Activated CD4-positive, CD25-positive, alpha-beta regulatory T cell treated with anti-CD3 and anti-CD28 coated beads, Interleukin-2, amount 50 U/mL, for 24 hours (primary cell): ENCODE results near the gene RBPJL.
"Not testable (repeated sequence)": the region's sequence is repeated elsewhere in the genome, so short reads cannot be mapped to it uniquely, and the experiment has no call there.

Experiments used
- ATAC-seq, 2 donors: fragments of 150-1000 bp; cut with Tn5 transposase; one replicate each; pipeline ENCODE4 v1.10.0; 2021; ENCODE audit warnings: mild to moderate bottlenecking in 1 of 2, moderate library complexity in 1 of 2

Gene RBPJL

DNA sequence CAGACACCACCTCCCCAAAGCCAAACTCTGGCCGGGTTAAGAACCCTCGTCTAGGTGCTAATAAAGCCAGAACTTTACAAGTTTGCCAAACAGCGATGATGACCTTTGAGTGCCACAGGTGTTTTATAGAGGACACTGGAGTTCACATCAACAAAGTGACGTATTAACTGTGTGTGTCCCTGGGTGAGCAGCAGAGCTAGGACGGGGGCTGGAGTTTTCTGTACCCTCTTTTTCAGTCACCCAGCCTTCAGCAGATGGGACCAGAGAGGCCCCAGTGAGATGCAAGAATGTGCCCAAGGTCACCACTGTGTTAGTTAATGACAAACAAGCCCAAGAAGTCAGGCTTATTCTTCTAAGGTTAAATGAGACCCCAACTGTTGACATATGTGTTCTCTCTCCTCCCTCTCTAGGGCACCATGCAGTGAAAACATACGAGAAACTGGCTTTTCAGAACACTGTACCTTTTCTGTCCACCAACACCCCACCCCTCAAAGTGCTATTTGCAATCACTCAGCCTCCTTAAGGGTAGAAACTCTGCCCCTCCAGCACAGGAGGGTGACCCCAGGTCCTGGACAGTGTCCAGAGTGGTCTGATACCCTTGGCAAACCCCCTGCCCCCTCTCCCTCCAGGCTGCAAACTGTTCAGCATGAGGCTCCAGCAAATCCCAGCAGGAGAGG, 36.4 kb downstream of the RBPJL start:
- ATAC-seq: no peak

GRCh38 chr20:45343532-45344167, 37.0 kb downstream of the RBPJL start:
- ATAC-seq: no peak

- ATAC-seq: peak in 1 of 2 donors; percentile 25
Observed at GRCh38 chr20:45344168-45344860, 37.7 kb downstream of the RBPJL start.

DNA sequence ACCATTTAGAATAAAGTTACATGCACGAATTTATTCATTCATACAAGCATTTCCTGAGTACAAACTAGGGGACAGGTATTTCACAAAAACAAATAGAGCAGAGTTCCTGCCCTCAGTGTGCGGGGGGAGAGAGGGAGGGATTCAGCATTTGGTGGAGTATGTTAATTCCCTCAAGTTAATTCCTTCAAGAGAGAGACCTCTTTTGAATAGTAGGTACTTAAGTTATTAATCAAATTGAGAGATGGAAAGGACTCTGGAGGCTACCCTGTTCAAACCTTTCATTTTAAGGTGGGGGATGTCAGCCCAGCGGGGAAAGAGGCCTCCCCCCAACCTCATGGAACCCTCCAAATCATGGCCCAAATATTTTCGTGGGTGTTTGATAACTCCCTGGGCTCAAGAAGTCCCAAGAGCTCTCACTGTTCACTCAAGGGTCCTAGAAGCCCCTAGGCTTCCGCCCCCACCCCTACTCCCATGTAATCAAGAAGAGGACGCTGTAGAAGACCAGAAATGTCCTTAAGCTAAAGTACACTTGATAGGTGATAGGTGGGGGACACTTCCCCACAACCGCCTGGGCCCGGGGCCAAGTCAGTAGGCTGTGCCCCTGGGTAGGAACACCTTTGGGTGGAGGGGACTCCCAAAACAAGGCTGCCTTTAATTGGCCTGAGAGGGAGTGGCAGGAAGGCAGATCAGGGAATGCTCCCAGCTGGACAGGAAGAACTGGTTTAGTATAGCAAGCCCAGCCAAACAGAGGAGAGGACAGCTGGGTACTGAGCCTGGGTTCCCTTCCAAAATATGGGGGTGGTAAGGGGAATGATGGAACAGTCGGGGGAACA, 38.7 kb downstream of the RBPJL start:
- no peak for ATAC-seq

DNA sequence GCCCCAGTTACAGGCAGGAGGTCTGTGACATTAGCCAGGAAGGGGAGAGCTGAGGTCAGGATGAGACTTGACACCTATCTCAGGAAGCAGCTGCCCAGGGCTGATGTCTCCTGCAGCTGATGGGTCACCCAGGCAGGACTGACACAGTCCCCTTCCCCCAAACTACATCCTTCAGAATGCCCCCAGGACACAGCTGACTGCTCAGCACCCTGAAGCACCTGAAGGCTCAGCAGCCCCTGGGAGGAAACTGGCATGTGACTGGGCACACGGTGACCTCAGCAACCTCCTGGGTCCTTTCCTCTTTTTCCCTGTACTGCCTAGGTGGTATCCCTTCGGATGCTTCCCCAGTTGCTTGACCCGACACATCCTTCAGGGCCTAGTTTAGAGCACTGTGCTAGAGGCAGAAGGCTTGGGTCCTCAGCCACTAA, 39.7 kb downstream of the RBPJL start:
- no peak for ATAC-seq

DNA sequence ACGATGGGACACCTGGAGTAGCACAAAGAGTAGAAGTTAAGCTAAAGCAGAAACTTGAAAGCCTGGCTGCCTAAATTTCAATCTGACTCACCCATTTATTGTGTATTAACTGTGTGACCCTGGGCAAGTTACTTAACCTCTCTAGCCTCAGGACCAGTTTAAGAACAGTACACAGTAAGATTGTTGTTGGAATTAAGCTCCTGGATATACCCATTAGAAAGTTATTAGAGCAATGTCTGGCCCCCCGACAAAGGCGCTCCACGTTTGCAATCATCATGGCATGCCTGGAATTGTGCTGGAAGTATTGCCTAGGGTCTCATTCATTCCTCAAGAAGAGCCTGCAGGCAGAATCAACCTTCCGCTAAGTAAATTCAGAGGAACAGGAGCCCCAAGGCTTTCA, 40.2 kb downstream of the RBPJL start:
- no peak for ATAC-seq

- peak in 1 of 2 donors; percentile 3 for ATAC-seq
Observed at GRCh38 chr20:45347297-45347935, 40.8 kb downstream of the RBPJL start.

- peak; percentile 79 to 81 for ATAC-seq
Observed at GRCh38 chr20:45347936-45348778, 41.5 kb downstream of the RBPJL start, which contains the start of gene SDC4. Gene SDC4, minus strand, starts transcription at chr20:45348424. Its CDS starts 40 bp downstream, at chr20:45348384.

DNA sequence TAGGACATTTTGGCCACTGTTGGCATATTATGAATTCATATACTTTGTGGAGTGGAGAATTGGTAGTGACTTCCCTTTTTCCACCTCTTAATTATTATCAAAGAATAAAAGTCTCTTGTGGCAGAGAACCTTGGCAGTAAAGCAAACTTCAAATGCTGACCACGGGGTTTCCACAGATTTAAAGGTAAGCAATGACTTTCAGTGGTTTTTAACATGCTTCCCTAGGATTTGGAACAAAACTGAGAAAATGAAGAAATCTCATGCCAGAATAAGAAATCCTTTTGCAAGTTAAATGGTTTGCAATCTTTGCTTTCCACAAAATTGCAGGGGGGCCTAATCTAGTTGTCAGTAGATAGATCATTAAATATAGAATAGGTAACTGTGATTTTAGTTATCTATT, 43.6 kb downstream of the RBPJL start:
- no peak for ATAC-seq

- not testable (repeated sequence) for ATAC-seq
Observed at GRCh38 chr20:45350795-45351194, 44.2 kb downstream of the RBPJL start.

GRCh38 chr20:45352729-45353128, 46.1 kb downstream of the RBPJL start:
- ATAC-seq: no peak

GRCh38 chr20:45353746-45354145, 47.1 kb downstream of the RBPJL start:
- ATAC-seq: no peak

DNA sequence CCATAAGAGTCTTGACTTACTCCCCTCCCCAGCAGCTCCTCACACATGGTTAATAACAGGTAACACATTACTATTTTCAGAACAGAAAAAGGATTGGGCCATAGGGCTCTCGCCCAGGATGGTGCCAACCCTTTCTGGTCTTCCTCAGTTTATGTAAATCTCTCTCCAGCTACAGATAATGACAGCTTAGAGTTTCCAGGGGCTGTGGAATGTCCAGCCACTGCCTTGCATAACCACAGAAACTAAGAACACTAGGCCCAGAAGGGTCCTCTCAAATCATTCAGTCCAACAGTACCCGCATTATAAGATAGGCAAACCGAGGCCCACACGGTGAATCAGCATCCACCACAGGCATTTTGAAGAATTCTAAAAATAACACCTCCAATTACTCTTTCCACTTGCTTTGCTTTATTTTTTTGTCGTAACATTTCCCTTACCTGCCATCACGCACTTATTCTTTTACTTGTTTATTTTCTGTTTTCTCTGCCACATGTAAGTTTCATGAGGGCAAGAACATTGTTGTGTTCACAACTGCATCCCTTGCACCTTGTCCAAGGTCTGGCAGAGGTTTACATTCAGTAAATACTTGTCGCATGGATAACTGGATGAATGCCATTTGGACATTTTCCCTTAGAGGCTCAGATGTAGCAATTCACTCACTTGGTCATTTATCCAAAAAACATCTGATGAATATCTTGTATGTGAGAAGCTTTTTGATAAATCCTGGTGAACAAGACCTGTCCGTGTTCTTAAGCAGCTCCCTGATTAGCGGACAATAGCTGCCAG, 48.0 kb downstream of the RBPJL start:
- peak; percentile 72 to 78 for ATAC-seq

- peak; percentile 76 to 82 for ATAC-seq
Observed at GRCh38 chr20:45355209-45356084, 48.8 kb downstream of the RBPJL start.

DNA sequence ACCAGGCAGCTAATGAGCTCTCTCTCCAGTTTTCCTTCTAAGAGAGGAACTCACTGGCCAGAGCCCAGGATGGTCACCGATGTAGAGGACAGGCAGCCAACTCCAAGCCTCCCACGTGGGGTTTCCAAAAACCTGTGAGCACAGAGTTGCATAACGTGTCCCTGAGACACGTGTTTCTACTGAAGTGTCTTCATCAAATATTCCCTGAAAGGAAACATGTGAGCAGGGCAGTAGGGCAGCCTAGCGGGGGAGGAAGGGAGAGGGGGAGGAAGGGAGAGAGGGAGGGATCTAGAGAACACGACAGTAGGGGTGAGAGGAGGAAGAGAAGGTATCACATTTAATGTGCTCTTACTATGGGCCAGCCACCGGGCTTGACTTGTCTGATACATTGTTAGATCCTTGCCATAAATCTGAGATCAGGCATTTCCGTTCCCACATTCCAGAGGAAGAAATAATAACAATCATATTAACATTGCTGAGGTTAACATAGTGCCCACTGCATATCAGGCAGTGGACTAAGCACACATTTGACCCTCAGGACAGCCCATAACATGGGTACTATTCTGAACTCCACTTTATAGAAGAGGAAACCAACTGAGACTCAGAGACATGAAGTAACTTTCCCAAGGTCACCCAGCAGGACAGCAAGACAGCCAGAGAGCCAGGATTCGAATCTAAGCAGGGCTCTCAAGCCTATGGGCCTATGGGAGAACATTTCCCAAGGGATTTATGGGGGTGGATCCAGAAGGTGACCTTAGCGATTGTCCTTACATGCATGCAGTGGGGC, 51.8 kb downstream of the RBPJL start:
- no peak for ATAC-seq

GRCh38 chr20:45359069-45359405, 52.4 kb downstream of the RBPJL start:
- no peak for ATAC-seq

GRCh38 chr20:45359406-45360148, 52.9 kb downstream of the RBPJL start:
- no peak for ATAC-seq

DNA sequence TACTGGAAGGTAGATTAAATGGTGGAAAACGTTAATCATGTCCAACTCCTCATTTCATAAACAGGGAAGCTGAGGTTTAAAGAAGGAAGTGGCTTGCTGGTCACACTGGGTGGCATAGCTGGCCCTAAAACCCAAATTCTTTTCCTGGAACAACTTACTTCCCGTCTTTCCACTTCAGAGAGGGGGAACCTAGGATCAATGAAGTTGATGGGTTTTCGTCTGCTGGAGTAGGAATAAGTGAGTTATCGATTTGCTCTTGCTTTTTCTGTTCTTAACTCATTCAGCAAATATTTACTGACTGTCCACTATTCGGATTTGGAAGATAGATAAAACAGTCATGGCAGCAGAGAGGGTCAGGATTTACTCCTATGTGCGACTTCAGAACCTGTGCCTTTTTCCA, 55.2 kb downstream of the RBPJL start:
- ATAC-seq: no peak
